Subcutaneous adipose tissue (tissue), 4 donors: ENCODE results near the gene AGBL4. TPM values are rescaled to one million over a fixed set of nuclear protein-coding genes. Genes with fewer than 3 reads are reported as not detected.

Source experiments
- total RNA-seq, 4 donors: library from RNA; depleted of rRNA; stranded (reverse); fragments of >200 nt; gene quantifications; one replicate each; pipeline ENCODE4 v1.1.0, GENCODE V29; 2016
- TF ChIP-seq, protein P1 (sequence below): fragments of 450-650 bp; IDR thresholded peaks from one replicate; pipeline ENCODE4 v1.5.1; 2016; ENCODE audit warnings: low read depth, mild to moderate bottlenecking, control low read depth, antibody characterized with exemption, moderate library complexity

The AGBL4 gene
- total RNA-seq, 4 donors from 2014 or later = 0.16 to 3.6 (median 0.59) TPM

DNA sequence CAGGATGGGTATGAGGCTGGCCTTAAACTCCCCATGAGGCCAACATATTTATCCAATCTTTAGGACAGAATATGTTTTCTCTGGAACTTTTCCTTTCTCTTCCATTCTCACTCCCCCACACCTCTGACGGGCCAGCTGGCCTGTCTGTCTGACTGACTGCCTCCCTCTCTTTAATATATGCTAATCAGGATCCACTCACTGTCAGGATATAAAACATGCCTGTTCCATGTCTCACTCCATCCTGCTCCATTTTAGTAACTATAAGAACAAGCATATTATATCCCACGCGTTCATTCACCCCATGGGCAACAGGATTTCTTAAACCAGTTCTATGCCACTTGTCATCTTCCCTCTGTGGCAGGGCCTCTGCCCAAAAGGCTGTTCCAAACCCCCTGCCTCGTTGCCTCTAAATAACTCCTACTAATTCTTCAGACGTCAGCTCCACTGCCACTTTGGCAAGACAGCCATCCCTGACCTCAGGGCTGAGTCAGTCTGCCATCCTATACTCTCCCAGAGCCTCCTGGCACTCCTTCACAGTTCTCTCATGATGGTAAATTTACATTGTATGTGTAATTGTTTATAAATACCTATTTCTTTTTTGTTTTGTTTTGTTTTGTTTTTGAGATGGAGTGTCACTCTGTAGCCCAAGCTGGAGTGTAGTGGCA is 1467.4 kb downstream of the AGBL4 start:
- TF ChIP-seq, protein P1, sequence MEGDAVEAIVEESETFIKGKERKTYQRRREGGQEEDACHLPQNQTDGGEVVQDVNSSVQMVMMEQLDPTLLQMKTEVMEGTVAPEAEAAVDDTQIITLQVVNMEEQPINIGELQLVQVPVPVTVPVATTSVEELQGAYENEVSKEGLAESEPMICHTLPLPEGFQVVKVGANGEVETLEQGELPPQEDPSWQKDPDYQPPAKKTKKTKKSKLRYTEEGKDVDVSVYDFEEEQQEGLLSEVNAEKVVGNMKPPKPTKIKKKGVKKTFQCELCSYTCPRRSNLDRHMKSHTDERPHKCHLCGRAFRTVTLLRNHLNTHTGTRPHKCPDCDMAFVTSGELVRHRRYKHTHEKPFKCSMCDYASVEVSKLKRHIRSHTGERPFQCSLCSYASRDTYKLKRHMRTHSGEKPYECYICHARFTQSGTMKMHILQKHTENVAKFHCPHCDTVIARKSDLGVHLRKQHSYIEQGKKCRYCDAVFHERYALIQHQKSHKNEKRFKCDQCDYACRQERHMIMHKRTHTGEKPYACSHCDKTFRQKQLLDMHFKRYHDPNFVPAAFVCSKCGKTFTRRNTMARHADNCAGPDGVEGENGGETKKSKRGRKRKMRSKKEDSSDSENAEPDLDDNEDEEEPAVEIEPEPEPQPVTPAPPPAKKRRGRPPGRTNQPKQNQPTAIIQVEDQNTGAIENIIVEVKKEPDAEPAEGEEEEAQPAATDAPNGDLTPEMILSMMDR = no peak

DNA sequence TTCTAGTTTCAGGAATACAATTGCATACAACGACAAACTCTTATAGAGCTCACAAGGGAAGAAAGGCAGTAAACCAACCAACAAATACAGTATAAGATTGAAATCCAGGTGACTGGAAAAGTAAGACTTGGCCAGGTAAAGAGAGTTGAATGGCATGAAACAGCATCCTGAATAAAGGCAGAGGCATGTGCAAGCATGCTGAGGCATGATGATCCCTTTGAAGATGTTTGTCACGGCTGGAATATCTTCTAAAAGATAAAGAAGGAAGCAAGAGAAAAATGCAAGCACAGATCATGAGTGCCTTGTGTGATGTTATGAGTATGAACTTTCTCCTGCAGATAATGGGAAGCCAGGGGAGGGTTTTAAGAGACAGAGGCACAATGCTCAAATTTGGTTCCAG is 1468.5 kb downstream of the AGBL4 start:
- TF ChIP-seq, protein P1 = no peak

DNA sequence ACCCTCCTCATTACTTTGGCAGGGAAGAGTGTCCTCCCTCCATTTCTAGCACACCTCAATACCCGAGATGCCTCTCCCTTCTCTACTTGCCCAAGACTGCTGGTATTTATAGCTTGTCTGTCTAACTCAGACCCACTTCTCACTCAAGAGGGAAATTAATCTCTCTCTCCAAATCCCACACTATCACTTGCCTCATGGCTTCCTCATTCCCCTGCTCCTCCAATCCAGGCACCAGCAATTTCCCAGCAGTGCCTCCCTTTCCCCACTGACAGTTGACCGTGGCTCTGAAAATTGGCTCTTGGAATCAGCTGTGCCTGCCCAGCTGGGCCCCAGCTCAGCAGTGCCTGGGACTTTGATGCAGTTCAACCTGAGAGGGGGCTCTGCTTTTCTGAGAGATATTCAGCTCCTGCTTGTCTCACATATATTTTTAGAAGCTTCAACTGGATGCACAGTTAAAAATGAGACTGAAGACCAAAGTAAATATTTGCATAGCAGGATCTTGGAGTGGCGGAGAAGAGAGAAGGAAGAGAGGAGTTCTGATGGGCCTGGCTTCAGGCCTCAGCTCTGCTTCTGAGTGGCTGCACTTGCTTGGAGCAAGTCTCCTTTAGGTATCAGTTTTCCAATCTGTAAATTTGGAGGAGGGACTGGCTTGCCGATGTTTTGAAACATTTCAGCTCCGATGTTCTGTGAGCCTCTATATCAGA is 1470.7 kb downstream of the AGBL4 start:
- TF ChIP-seq, protein P1 = no peak

DNA sequence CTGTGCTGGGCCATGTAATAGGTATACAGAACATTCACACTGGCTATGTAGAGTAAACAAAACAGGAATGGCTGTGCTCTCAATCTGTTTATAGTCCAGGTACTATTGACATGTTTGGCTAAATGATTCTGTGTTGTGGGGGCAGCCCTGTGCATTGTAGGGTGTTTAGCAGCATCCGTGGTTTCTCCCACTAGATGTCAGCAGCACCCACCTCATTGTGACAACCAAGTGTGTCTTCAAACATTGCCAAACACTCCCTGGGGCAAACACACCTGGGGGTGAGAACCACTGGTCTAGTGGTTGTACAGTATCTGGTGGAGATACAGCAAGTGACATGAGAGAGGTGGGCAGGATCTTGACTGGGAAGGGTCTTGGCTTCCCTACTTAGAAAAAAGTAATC is 1471.3 kb downstream of the AGBL4 start:
- TF ChIP-seq, protein P1 = no peak

DNA sequence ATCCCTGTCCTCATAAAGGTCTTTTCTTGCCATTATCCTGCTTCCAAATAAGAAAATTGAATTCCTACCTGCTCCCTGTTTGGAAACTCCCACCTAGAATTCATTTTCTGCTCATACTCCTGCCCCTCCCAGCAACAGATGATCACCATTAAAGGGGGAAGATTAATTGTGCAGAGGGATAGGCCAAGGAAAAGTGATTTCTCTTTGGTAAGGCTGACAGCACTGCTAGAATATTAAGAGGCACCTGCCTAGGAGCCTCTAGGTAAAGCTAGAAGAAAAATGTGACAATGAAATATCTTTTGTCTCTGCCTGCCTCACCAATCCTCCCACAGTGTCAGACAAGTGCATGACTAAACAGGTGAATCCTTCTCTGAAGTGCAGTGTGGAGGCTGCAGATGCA is 1474.8 kb downstream of the AGBL4 start:
- TF ChIP-seq, protein P1 = no peak

DNA sequence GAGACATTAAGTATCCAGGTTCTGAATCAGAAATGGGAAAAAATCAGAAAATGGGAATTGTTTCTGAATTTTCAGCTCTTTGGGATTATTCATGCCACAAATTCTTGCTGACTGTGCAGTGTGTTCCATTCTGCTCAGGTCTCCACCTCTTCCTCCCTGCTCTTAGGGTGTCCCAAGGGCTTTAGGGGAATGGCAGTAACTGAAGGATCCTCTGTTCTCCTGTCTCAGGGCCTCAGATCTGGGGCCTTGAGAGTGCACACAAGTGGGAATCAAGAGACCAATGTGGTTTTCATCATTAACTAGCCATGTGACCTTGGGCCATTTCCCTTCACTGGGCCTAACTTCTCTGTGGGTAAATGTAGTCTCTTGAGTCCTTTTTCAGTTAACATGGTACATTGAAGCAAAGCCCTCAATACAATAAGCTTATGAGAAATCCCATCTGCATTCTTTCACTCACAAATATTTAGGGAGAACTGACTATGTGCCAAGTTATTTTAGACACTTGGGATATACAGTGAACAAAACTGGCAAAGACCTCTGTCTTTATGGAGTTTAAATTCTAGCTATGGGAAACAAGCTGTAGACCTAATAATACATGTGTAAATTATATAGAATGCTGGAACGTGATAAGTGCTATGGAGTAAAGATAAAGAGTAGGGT is 1476.1 kb downstream of the AGBL4 start:
- TF ChIP-seq, protein P1 = no peak

DNA sequence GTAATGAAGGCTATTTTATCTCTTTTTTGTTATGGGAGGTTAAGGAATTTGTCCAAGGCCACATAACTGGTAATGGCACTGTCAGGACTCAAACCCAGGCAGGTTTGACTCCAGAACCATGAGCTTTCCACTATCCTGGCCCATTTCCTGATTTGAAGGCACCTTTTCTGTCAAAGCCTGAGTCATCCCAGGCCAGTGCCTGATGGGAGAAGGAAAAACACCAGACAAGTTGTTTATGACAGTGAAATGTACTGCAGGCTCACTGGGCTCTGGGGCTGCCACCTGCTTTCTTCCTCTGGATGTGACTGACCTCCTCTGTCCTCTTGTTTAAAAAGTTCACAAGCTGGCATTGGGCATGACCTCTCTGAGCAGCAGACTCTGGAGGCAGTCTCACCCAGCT is 1479.9 kb downstream of the AGBL4 start:
- TF ChIP-seq, protein P1 = no peak
